Bone marrow (tissue), 2 donors: Measurements from ENCODE around the gene HABP4.

Experiments
- DNase-seq, 2 donors: peaks; one replicate each; lab custom pipeline; 2025; lab: John Stamatoyannopoulos, UW

Gene HABP4

DNA sequence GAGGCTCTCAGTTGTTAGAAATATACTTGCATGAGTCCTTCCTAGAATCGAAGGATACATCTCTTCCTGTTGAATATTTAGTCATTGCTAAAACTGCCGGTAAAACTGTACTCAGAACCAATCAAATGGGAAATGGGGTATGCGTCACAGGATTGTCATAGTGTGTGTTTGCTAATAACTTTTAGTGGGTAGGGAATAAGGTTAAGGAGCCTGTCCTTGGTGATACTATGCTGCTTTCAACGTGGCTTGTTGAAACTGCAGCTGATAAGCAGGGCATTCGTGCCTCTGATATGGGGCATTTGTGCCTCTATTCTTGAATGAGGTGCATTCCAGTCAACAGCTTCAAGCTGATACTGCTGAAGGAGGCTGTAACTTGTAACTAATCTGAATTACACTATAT lies 26.6 kb downstream of the HABP4 start:
- DNase-seq, result no peak

- DNase-seq, result no peak
Observed at GRCh38 chr9:96478829-96479371, 28.9 kb downstream of the HABP4 start.

DNA sequence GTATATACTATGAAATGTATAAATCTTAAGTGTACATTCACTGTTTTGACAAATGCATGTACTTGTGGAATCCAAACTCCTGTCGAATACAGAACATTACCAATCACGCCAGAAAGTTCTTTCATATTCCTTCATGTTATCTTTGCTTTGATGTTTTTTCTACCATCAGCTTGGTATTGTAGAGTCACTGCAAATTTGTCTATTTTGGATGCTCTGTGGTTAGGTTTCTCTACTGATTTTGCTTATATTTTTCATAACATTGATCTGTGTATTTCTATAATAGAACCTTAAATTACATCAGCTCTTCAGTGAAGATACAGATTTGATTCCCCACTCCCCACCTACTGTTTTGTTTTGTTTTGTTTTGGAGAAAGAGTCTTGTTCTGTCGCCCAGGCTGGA lies 30.8 kb downstream of the HABP4 start:
- DNase-seq, result no peak

DNA sequence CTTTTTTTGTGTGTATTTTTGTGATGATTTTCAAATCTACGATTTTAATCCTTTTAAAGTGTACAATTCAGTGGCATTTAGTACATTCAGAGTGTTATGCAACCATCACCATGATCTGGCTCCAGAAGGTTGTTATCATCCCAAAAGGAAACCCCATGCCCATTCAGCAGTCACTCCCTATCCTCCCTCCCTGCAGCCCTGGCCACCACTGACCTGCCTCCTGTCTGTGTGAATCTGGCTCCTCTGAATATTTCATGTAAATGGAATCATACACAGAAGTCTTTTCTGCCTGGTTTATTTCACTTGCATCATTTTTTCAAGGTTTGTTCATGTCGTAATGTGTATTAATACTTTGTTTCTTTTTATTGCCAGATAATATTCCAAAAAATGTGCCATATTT lies 32.5 kb downstream of the HABP4 start:
- no peak for DNase-seq

GRCh38 chr9:96483197-96483596 lies 33.2 kb downstream of the HABP4 start:
- DNase-seq, result no peak

DNA sequence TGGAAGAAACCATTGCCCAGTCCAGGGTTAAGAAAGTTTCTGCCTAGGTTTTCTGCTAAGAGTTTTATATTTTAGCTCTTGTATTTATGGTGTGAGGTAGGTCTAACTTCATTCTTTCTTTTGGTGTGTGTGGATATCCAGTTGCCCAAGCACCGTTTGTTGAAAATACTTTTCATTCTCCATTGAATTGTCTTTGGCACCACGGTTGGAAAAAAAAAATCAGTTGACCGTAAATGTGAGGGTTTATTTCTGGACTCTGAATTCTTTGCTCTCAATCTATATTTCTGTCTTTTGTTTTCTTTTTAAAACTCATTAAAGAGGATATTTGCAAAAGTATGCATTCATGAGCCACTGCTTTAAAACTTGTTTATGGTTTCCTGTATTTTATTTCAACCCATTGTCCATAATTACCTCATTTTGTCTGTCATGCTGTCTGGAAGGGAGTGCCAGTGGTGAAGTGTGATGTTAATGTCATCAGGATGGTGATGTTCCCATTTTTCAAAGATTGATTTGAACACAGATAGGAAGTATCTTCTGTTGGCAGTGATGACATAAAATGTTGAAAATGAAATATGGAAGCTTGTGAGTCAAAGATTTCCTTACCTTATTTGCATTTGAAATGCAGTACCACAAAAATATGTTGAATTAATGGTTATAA lies 33.9 kb downstream of the HABP4 start:
- no peak for DNase-seq

DNA sequence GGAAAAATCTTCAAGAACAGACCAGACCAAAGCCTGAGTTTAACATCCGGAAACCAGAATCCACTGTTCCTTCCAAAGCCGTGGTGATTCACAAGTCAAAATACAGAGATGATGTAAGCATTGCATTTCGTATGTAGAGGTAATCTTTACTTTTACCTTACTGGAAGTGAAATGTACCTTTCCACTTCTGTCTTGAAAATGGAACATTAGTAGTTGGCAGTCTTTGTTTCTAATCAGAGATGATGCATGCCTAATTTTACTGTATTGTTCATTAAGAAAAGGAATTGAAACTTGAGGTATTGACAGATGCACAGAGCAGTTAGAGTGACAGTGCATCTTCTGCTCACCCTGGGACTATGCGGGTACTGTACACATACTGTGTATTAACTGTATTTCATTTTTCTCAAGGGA lies 34.6 kb downstream of the HABP4 start:
- no peak for DNase-seq

- no peak for DNase-seq
Observed at GRCh38 chr9:96485280-96485679, 35.3 kb downstream of the HABP4 start.

DNA sequence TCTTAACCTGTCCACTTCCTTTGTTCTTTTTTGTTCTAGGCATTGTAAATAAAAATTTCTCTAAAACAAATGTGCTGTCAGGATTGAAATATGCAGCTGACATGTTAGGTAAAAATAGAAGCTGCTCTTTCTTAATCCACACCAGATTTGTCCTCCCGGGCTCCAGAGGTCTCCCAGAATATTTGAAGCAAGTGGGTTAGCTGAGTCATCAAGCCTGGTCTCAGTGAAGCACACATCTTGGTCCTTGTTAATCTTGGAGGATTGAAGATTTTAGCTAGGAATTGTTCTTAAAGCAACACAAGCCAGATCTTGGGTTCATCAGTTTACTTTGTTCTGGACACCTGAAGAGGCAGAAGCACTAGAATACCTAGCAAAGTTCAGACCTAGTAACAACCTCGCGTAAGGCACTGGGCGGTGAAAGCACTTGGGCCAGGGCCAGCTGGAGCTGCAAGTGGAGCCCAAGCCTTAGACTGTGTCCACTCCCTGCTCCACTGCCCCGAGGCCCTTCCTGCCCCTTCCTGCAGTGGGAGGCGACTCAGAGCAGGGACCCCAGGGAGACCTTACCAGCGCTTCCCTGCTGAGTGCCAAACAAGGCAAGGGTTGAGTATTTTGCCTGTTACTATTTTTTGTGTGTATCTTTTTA lies 36.5 kb downstream of the HABP4 start:
- no peak for DNase-seq

GRCh38 chr9:96487029-96487396 lies 37.0 kb downstream of the HABP4 start:
- DNase-seq, result no peak

DNA sequence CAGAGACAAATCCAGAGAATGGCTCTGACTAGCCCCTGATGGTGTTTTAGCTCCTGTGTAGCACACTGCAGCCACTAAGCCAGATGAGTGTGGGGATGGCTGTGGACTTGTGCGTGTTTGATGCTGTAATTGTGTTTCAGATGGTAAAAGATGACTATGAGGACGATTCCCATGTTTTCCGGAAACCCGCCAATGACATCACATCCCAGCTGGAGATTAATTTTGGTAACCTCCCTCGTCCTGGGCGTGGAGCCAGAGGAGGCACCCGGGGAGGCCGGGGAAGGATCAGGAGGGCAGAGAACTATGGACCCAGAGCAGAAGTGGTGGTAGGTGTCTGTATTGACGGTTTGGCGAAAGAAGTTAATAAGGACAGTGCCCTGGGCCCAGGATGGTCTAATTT lies 38.0 kb downstream of the HABP4 start:
- no peak for DNase-seq

DNA sequence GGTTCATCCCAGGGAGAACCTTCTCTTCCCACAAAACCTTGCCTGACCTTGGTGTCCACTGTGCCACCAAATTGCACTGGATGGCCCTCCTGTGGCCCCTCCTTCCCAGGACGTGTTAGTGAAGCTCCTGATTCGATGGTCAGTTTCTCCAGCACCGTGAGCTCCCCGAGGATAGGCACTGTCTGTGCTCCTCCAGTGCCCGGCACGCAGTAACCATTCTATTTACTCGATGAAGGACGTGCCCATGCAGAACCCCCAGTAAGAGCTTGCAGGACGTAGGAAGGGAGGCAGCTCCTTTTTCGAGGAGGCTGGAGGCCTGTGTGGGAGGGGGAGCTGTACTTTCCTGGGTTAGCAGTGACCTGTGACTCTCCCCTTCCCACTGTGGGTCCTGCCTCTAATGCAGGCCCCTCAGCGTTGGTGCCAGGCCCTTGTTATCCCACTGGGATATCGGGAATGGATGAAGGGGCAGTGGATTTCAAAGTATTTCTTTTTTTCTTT lies 39.6 kb downstream of the HABP4 start:
- no peak for DNase-seq

GRCh38 chr9:96490534-96491078 lies 40.6 kb downstream of the HABP4 start:
- no peak for DNase-seq

GRCh38 chr9:96491079-96491879 lies 41.3 kb downstream of the HABP4 start:
- DNase-seq, result no peak

DNA sequence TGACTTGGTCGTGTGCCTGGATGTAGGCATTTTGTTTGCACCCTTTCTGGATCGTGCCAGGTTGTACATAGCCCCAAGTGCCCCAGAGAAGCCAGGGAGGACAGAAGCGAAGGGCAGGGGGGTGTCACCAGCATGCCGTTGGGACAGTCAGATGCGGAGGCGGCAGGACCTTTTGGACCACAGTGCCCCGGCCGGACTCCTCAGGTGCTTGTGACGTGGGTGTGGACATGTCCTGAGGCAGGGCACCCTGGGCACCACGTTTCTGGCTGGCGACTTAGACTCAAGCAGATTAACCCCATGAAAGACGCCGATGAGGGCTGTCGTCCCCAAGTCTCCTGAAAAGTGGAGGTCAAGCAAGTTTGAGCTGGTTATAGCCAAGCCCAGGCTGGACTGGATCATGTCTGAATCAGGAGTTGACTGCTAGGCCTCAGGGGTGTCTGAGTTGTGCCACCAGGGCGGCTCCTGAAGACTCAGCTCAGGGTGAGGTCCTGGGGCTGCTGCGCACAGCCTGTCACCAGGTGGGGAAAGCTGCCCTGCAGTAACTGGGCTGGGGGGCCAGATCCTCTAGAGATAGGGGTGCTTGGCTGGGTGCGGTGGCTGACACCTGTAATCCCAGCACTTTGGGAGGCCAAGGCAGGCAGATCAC lies 42.0 kb downstream of the HABP4 start:
- DNase-seq, result no peak

- DNase-seq, result no peak
Observed at GRCh38 chr9:96492993-96493531, 43.1 kb downstream of the HABP4 start.

GRCh38 chr9:96493757-96494156 lies 43.8 kb downstream of the HABP4 start:
- DNase-seq, result no peak

- DNase-seq, result no peak
Observed at GRCh38 chr9:96494215-96494800, 44.3 kb downstream of the HABP4 start.

- DNase-seq, result no peak
Observed at GRCh38 chr9:96495341-96495740, 45.4 kb downstream of the HABP4 start.

DNA sequence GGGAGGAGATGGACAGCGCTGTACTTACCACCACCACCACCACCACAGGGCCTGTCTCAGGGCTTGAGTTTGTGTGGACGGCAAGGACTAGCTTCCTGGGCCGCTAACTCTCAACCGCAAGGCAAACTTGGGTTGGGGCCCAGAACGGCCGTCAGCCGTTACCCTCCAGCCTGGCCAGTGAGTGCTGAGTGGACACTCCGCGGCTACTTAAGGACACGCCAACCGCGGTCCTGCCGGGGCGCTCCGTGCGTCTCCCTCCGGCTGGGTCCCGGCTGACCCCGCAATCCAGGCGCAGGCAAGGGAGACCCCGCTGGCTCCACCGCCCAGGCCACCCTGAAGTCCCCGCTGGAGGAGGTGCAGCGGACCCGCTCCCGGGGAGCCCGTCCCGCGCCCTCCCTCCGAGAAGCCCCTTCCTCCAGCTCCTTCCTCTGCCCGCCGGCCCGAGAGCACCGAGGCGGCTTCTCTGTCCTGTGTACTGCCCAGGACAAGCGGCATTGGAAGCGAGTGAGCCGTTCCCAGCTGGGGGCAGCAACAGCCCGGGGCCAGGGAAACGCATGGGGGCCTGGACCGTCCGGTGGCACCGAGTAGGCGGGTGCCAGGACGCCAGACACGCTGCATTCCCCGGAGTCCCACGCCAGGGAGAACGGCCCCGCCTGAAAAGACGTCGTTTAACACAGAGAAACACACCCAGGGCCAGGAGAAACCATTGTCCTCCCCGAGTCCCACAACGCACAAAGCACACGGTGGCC lies 46.6 kb downstream of the HABP4 start:
- DNase-seq, result no peak

DNA sequence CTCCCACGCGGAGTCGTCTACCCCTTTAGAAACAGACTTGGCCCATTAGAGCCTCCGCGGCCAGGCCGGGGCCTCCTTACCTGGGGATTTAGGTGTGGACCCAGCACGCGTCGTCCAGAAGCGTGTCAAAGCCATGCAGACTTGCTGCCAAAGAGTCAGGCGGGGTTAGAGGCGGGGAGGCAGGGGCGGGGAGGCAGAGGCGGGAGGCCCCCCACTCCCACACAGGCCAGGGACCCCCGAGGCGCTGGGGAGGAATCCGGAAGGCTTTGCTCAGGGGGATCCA lies 47.1 kb downstream of the HABP4 start:
- DNase-seq, result no peak
